ENCODE measurements around the gene TRIM43. TPM values are rescaled to one million over a fixed set of nuclear protein-coding genes. Genes with fewer than 3 reads are reported as not detected.
"Not testable (repeated sequence)": the region's sequence is repeated elsewhere in the genome, so short reads cannot be mapped to it uniquely, and the experiment has no call there.

The TRIM43 gene
- polyA plus RNA-seq = not detected

- 80 to 90% methylated on average over 1 of the region's 4 CpGs; no CpG with 5 or more reads in 1 of the 3 donors for WGBS, 3 donors
- H3K27ac ChIP-seq (ENCODE audit: low read depth, low read length) = not testable (repeated sequence)
These were observed at the start of gene TRIM43 for GRCh38 chr2:95591701-95592100. TRIM43 (plus strand) TSS chr2:95592001; CDS start chr2:95594024, 2,023 bp downstream.

- H3K27ac ChIP-seq (ENCODE audit: low read depth, low read length) = no peak overlapping the region
- WGBS, 3 donors = 49 to 71% (median 56%) methylated on average over 17 of the region's 17 CpGs
These were observed 40.7 kb upstream of the TRIM43 start for GRCh38 chr2:95551055-95551568.

- WGBS, 3 donors = 28 to 62% (median 37%) methylated on average over 2 of the region's 2 CpGs
- no peak overlapping the region for H3K27ac ChIP-seq (ENCODE audit: low read depth, low read length)
These were observed 38.9 kb upstream of the TRIM43 start for GRCh38 chr2:95552911-95553310.

- H3K27ac ChIP-seq (ENCODE audit: low read depth, low read length) = no peak overlapping the region
- WGBS, 3 donors = 56 to 66% (median 61%) methylated on average over 2 of the region's 2 CpGs
These were observed 22.6 kb upstream of the TRIM43 start for GRCh38 chr2:95569170-95569569.

GRCh38 chr2:95573866-95574265, 17.9 kb upstream of the TRIM43 start:
- H3K27ac ChIP-seq (ENCODE audit: low read depth, low read length) = no peak overlapping the region
- 79 to 89% (median 80%) methylated on average over 2 of the region's 2 CpGs for WGBS, 3 donors

GRCh38 chr2:95574506-95574905, 17.3 kb upstream of the TRIM43 start:
- H3K27ac ChIP-seq (ENCODE audit: low read depth, low read length) = no peak overlapping the region
- WGBS, 3 donors = 69 to 85% (median 79%) methylated on average over 4 of the region's 4 CpGs

GRCh38 chr2:95575857-95576256, 15.9 kb upstream of the TRIM43 start:
- no peak overlapping the region for H3K27ac ChIP-seq (ENCODE audit: low read depth, low read length)

- 10 to 50% (median 36%) methylated on average over 1 of the region's 1 CpG for WGBS, 3 donors
- no peak overlapping the region for H3K27ac ChIP-seq (ENCODE audit: low read depth, low read length)
These were observed 13.3 kb upstream of the TRIM43 start for GRCh38 chr2:95578539-95578938.

- 89 to 93% (median 91%) methylated on average over 4 of the region's 4 CpGs for WGBS, 3 donors
- H3K27ac ChIP-seq (ENCODE audit: low read depth, low read length) = not testable (repeated sequence)
These were observed 8.3 kb upstream of the TRIM43 start for GRCh38 chr2:95583545-95583944.

GRCh38 chr2:95584321-95584720, 7.5 kb upstream of the TRIM43 start:
- H3K27ac ChIP-seq (ENCODE audit: low read depth, low read length) = not testable (repeated sequence)
- 64 to 93% (median 87%) methylated on average over 1 of the region's 1 CpG for WGBS, 3 donors

- WGBS, 3 donors = 92 to 95% (median 92%) methylated on average over 4 of the region's 4 CpGs
These were observed 1.8 kb upstream of the TRIM43 start for GRCh38 chr2:95589777-95590536.

GRCh38 chr2:95592973-95593372, 1.2 kb downstream of the TRIM43 start:
- WGBS, 3 donors = 84 to 89% (median 89%) methylated on average over 10 to 13 of the region's 13 CpGs
- H3K27ac ChIP-seq (ENCODE audit: low read depth, low read length) = not testable (repeated sequence)

More at GRCh38 chr2:95589777-95590536, 1.8 kb upstream of the TRIM43 start:
- H3K27ac ChIP-seq (ENCODE audit: low read depth, low read length) = not testable (repeated sequence)

GRCh38 chr2:95595012-95595411, 3.2 kb downstream of the TRIM43 start:
- 54 to 64% (median 55%) methylated on average over 1 to 2 of the region's 2 CpGs for WGBS, 3 donors
- not testable (repeated sequence) for H3K27ac ChIP-seq (ENCODE audit: low read depth, low read length)

GRCh38 chr2:95601301-95601700, 9.5 kb downstream of the TRIM43 start:
- not testable (repeated sequence) for H3K27ac ChIP-seq (ENCODE audit: low read depth, low read length)
- WGBS, 3 donors = no CpG with 5 or more reads among the region's 4 CpGs

- H3K27ac ChIP-seq (ENCODE audit: low read depth, low read length) = not testable (repeated sequence)
These were observed 10.3 kb downstream of the TRIM43 start for GRCh38 chr2:95602146-95602545.

GRCh38 chr2:95608356-95608755, 16.6 kb downstream of the TRIM43 start:
- not testable (repeated sequence) for H3K27ac ChIP-seq (ENCODE audit: low read depth, low read length)
- no CpG with 5 or more reads among the region's 3 CpGs for WGBS, 3 donors

GRCh38 chr2:95609764-95610163, 18.0 kb downstream of the TRIM43 start:
- no CpG with 5 or more reads among the region's 2 CpGs for WGBS, 3 donors
- not testable (repeated sequence) for H3K27ac ChIP-seq (ENCODE audit: low read depth, low read length)

GRCh38 chr2:95613048-95613447, 21.2 kb downstream of the TRIM43 start:
- WGBS, 3 donors = no CpG with 5 or more reads among the region's 3 CpGs
- not testable (repeated sequence) for H3K27ac ChIP-seq (ENCODE audit: low read depth, low read length)

GRCh38 chr2:95622728-95623127, 30.9 kb downstream of the TRIM43 start:
- H3K27ac ChIP-seq (ENCODE audit: low read depth, low read length) = not testable (repeated sequence)
- no CpG with 5 or more reads among the region's 5 CpGs for WGBS, 3 donors

GRCh38 chr2:95630987-95631386, 39.2 kb downstream of the TRIM43 start:
- WGBS, 3 donors = no CpG with 5 or more reads among the region's 2 CpGs
- H3K27ac ChIP-seq (ENCODE audit: low read depth, low read length) = not testable (repeated sequence)

Data from adipose tissue (tissue), 3 donors.